Ascending aorta (tissue), 2 donors: ENCODE results near the gene WDR87. TPM values are rescaled to one million over a fixed set of nuclear protein-coding genes. Genes with fewer than 3 reads are reported as not detected.
"Not testable (repeated sequence)": the region's sequence is repeated elsewhere in the genome, so short reads cannot be mapped to it uniquely, and the experiment has no call there.

Experiments
- DNase-seq, 2 donors: peaks; one replicate each; pipeline ENCODE4 v3.0.0-alpha.2; 2019; ENCODE audit warnings: low spot score in 2 of 2
- H3K27ac ChIP-seq, 2 donors: fragments of 200-600 bp; sonication (generic); one replicate each; pipeline ENCODE4 v1.5.1; 2016 to 2017; ENCODE audit warnings: mild to moderate bottlenecking in 1 of 2
- H3K27me3 ChIP-seq: fragments of 200-600 bp; sonication (generic); one replicate; pipeline ENCODE4 v1.5.1; 2017
- H3K36me3 ChIP-seq, 2 donors: fragments of 200-600 bp; sonication (generic); one replicate each; pipeline ENCODE4 v1.5.1; 2016
- H3K4me1 ChIP-seq, 2 donors: fragments of 200-600 bp; sonication (generic); one replicate each; pipeline ENCODE4 v1.5.1; 2016 to 2017; ENCODE audit warnings: mild to moderate bottlenecking in 1 of 2
- H3K4me3 ChIP-seq, 2 donors: fragments of 200-600 bp; sonication (generic); one replicate each; pipeline ENCODE4 v1.5.1; 2016 to 2017; ENCODE audit warnings: mild to moderate bottlenecking in 1 of 2
- H3K9me3 ChIP-seq, 2 donors: fragments of 200-600 bp; sonication (generic); one replicate each; pipeline ENCODE4 v1.5.1; 2016
- intact Hi-C: fragments of 100-400 bp; cut with DNase I; formaldehyde crosslinking; loops from one replicate; pipeline ENCODE4 v1.15.1; 2023
- total RNA-seq: library from RNA; depleted of rRNA; stranded (reverse); fragments of >200 nt; gene quantifications from one replicate; pipeline ENCODE4 v1.1.0, GENCODE V29; 2016
- TF ChIP-seq, protein P1 (sequence below), 3 experiments: fragments of 200-600 bp in 2 of 3; fragments of 450-650 bp in 1 of 3; sonication (generic) in 2 of 3; IDR thresholded peaks; one replicate each; pipeline ENCODE4 v1.5.1; 2016 to 2019; ENCODE audit warnings: antibody characterized with exemption in 3 of 3, mild to moderate bottlenecking in 1 of 3, moderate library complexity in 1 of 3

WDR87 gene
- total RNA-seq, 1 donor from 2014 or later, result not detected

DNA sequence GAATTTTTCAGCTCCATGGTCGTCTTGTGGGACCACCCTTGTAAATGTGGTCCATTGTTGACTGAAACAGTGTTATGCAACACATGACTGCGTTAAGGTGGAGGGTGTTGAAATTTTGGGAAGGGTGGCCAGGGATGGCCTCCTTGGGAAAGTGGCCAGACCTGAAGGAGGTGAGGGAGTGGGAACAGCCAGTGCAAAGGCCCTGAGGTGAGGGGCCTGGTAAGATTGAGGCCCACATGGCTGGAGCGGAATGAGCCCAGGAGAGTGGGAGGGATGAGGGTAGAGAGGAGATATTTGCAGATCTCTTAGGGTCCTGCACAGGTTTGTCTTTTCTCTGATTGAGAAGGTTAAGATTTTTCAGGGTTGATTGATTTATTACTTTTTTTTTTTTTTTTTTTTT lies 18.8 kb upstream of the WDR87 start:
- Histone ChIP-seq H3K27ac (no peak overlapping the region), H3K4me1 (no peaks in the 10 kb centered on the region), H3K36me3 (no peaks in the 10 kb centered on the region), H3K9me3 (no peaks in the 10 kb centered on the region), H3K4me3 (no peak overlapping the region), H3K27me3 (no peaks in the 10 kb centered on the region)
- intact Hi-C loops, result no loop called here
- TF ChIP-seq, protein P1, sequence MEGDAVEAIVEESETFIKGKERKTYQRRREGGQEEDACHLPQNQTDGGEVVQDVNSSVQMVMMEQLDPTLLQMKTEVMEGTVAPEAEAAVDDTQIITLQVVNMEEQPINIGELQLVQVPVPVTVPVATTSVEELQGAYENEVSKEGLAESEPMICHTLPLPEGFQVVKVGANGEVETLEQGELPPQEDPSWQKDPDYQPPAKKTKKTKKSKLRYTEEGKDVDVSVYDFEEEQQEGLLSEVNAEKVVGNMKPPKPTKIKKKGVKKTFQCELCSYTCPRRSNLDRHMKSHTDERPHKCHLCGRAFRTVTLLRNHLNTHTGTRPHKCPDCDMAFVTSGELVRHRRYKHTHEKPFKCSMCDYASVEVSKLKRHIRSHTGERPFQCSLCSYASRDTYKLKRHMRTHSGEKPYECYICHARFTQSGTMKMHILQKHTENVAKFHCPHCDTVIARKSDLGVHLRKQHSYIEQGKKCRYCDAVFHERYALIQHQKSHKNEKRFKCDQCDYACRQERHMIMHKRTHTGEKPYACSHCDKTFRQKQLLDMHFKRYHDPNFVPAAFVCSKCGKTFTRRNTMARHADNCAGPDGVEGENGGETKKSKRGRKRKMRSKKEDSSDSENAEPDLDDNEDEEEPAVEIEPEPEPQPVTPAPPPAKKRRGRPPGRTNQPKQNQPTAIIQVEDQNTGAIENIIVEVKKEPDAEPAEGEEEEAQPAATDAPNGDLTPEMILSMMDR (IDR thresholded peaks at IDR 0.05), result no peak
- no peak for DNase-seq

DNA sequence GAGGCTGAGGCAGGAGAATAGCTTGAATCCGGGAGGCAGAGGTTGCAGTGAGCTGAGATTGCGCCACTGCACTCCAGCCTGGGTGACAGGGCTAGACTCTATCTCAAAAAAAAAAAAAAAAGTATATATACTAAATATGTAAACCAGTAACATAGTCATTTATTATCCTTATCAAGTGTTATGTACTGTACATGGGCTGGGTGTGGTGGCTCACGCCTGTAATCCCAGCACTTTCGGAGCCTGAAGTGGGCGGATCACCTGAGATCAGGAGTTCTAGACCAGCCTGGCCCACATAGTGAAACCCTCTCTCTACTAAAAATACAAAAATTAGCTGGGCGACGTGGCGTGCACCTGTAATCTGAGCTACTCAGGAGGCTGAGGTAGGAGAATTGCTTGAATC lies 18.2 kb upstream of the WDR87 start:
- H3K9me3 ChIP-seq, H3K27me3 ChIP-seq, intact Hi-C loops, H3K36me3 ChIP-seq, H3K4me1 ChIP-seq, DNase-seq, H3K27ac ChIP-seq, H3K4me3 ChIP-seq: not testable (repeated sequence)

DNA sequence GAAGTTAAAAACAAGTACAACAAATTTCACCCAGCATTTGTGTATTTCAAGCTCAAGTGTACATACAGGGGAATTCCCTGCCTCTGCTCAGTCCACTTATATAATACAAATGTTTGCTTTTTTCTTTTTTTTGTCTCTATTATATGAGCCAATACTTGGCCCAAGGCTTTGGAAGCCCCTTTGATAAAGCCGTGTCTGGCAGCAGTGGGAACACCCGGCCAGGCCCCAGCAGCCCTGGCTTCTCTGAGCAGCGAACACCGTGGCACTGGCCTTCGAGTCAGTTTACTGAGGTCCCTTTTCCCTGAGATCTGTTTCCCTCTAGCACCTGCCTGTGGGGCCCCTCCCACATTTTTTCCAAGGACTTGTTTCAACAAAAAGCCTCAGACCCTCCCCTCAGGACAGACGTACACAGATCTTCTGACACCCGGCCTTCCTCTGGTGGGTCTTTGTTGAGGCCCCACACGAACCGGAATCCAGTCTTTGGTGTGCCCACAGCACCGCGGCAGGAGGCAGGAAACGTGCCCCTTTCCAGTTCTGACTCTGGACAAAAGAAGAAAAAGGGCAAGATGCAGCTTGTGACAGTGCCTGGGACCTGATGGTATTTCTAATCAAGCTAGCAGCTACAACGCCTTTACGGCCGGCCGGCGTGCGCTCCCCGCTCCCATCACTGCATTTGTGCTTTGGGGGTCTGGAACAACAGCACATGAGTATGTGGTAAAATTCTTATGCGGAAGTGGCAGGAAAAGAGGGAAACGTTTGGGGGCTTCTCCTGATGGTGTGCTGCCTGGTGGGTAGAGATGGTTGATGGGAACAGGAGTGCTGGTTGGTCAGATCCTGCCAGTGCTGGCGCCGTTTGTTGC lies 14.4 kb upstream of the WDR87 start:
- Histone ChIP-seq H3K27me3 (no peaks in the 10 kb centered on the region), H3K9me3 (no peaks in the 10 kb centered on the region), H3K27ac (no peak overlapping the region), H3K36me3 (no peaks in the 10 kb centered on the region), H3K4me3 (no peak overlapping the region), H3K4me1 (no peaks in the 10 kb centered on the region)
- DNase-seq, result no peak
- intact Hi-C loops, result no loop called here
- TF ChIP-seq, protein P1 (IDR thresholded peaks at IDR 0.05), result no peak

DNA sequence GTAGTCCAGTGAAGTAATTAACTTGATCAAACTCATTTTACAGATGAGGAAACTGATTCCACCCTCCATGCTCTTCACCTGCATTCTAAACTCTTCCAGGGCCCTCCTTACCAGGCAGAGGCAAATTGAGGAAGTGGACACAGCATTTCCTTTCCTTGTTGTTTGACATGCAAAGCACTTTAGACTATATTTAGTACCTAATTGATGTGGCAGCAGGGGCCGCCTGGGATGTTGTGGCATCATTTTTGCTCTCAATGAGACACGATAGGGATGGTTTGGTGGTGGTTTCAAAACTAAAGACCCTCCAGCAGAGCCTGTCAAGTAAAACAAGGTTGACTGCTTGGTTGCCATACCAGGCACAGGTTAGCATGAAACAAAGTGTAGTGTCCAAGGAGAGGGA lies 8.5 kb upstream of the WDR87 start:
- TF ChIP-seq, protein P1 (IDR thresholded peaks at IDR 0.05), result no peak
- Histone ChIP-seq H3K4me3 (no peak overlapping the region), H3K9me3 (no peaks in the 10 kb centered on the region), H3K27me3 (no peaks in the 10 kb centered on the region), H3K27ac (no peak overlapping the region), H3K4me1 (no peaks in the 10 kb centered on the region), H3K36me3 (no peaks in the 10 kb centered on the region)
- no peak for DNase-seq
- intact Hi-C loops, result no loop called here

DNA sequence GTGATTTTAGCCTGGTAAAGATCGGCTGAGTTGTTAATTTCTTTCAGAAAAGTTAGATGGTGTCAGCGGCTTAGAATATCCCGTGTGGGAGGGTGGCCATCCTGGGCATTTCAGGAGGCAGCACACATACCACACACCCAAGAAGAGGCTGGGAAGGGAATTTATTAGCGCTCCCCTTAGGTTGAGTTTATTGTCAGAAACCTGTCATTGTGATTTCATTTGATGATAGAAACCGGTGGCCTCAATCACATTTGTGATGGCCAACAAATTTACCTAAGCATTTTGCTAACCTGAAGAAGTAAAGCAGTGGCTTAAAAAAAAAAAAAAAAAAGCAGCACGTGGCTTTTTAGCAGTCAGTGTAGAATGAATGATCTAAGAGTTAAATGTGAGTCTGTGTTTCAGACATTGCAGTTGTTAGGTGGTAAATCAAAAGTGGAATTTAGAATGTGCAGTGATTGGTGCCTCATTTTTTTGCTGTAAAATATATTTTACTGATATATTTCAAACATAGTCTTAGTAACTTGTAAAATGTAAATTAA lies 3.3 kb upstream of the WDR87 start:
- H3K27ac ChIP-seq, result no peak overlapping the region
- TF ChIP-seq, protein P1 (IDR thresholded peaks at IDR 0.05), result no peak
- intact Hi-C loops, result loop anchor here (10.0 kb wide), 1 partner anchor 475 kb away; the partner anchor contains the start of genes GGN and SPRED3
- H3K9me3 ChIP-seq, result no peaks in the 10 kb centered on the region
- no peaks in the 10 kb centered on the region for H3K27me3 ChIP-seq
- no peak for DNase-seq
- H3K4me1 ChIP-seq, result peaks cover 0 to 4% of the 10 kb centered on the region in 2 donors
- H3K36me3 ChIP-seq, result no peaks in the 10 kb centered on the region
- H3K4me3 ChIP-seq, result no peak overlapping the region

DNA sequence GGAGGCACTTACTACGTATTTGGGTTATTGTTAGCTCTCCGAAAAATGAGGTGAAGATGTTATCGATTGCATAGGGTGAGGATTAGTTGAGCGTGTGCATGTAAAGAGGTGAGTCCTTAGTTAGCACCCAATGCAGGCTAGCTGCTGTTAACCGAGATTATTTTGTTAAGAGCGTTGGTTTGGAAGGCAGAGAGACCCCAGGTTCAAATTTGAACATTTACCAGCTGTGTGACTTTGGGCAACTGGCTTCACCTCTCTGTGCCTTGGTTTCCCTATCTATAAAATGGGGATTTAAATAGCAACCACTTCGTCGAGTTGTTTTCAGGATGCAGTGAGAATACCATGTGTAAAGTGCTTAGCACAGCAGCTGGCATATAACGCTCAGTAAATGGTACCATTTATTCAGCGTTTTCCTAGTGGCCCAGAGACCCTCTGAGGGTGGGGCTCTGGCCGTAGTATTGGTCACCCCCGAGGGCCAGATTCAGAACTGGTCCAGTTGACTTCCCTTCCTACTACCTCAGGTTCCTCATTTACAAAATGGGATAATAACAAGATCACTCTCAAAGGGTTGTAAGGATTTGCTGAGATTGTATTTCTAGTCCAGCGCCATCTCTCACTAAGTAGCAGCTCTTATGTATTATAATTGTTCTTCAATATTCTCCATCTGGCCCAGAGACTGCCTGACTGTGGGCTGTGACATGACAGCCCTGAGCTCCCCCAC lies 1.5 kb upstream of the WDR87 start:
- Histone ChIP-seq H3K36me3 (no peaks in the 10 kb centered on the region), H3K4me1 (peaks cover 0 to 4% of the 10 kb centered on the region in 2 donors), H3K4me3 (peak overlapping the region; percentile 68 to 99), H3K27me3 (no peaks in the 10 kb centered on the region), H3K9me3 (no peaks in the 10 kb centered on the region), H3K27ac (no peak overlapping the region)
- intact Hi-C loops, result loop anchor here (1.0 to 10.0 kb wide), 2 partner anchors 96 to 477 kb away; partner anchors contain the start of genes GGN and SPRED3
- TF ChIP-seq, protein P1 (IDR thresholded peaks at IDR 0.05), result no peak
- no peak for DNase-seq
